Activated CD8-positive, alpha-beta memory T cell treated with anti-CD3 and anti-CD28 coated beads, Interleukin-2, amount 10 ng/mL, durations not matched to agents 7 days and 5 days (primary cell): ENCODE results near the gene PRKAR1B. TPM values are rescaled to one million over a fixed set of nuclear protein-coding genes. Genes with fewer than 3 reads are reported as not detected.
"Not testable (repeated sequence)": the region's sequence is repeated elsewhere in the genome, so short reads cannot be mapped to it uniquely, and the experiment has no call there.

ENCODE experiments used
- ATAC-seq: fragments of 150-1000 bp; cut with Tn5 transposase; one replicate; pipeline ENCODE4 v1.10.0; 2021; ENCODE audit warnings: moderate library complexity
- CTCF ChIA-PET: fragments of 350-600 bp; sonication (Branson Sonifier 250); formaldehyde crosslinking; loops from one replicate; lab custom pipeline; 2021; ENCODE audit warnings: antibody characterized with exemption; lab: Charles Lee
- DNase-seq: peaks from one replicate; pipeline ENCODE4 v3.0.0-alpha.2; 2020
- H3K27ac Mint-ChIP-seq: one replicate; pipeline ENCODE4 v1.8.0; 2021; ENCODE audit warnings: mild to moderate bottlenecking, mixed read lengths
- H3K27me3 Mint-ChIP-seq: one replicate; pipeline ENCODE4 v1.8.0; 2021; ENCODE audit warnings: mixed read lengths
- H3K36me3 Mint-ChIP-seq: one replicate; pipeline ENCODE4 v1.8.0; 2021; ENCODE audit warnings: mild to moderate bottlenecking, mixed read lengths
- H3K4me1 Mint-ChIP-seq: one replicate; pipeline ENCODE4 v1.8.0; 2021; ENCODE audit warnings: mixed read lengths
- H3K4me3 Mint-ChIP-seq: one replicate; pipeline ENCODE4 v1.8.0; 2021; ENCODE audit warnings: mild to moderate bottlenecking, moderate library complexity, mixed read lengths
- H3K9me3 Mint-ChIP-seq: one replicate; pipeline ENCODE4 v1.8.0; 2022; ENCODE audit warnings: low read depth, mixed read lengths
- total RNA-seq, 2 experiments: library from RNA; stranded (reverse); gene quantifications; one replicate each; pipeline ENCODE4 v1.2.3, GENCODE V29; 2021

The PRKAR1B gene
- total RNA-seq, 2 experiments from 2014 or later, result 22.6 to 25.0 TPM

DNA sequence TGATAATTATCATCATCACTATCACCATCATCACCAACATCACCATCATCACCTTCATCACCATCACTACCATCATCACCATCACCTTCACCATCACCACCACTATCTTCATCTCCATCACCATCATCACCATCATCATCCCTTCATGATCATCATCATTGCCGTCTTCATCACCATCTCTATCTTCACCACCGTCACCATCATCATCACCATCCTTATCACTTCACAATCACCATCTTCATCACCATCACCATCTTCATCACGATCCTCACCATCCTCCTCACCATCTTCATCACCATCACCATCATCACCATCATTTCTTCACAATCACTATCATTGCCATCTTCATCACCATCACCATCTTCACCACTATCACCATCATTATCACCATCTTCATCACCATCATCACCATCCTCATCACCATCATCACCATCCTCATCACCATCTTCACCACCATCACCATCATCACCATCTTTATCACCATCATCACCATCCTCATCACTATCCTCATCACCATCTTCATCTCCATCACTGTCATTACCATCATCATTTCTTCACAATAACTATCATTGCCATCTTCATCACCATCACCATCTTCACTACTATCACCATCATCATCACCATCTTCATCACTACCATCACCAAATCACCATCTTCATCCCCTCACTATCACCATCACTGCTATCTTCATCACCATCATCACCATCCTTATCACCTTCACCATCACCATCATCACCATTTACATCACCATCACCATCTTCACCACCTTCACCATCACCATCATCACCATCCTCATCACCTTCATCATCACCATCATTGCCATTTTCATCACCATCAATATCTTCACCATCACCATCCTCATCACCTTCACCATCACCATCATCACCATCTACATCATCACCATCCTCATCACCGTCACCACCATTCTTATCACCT lies 73.0 kb downstream of the PRKAR1B start:
- no peaks in the 10 kb centered on the region for H3K27me3 Mint-ChIP-seq
- H3K27ac Mint-ChIP-seq, result no peak overlapping the region
- peaks cover 2% of the 10 kb centered on the region for H3K36me3 Mint-ChIP-seq
- CTCF ChIA-PET, result no interaction called here
- no peak overlapping the region for H3K4me3 Mint-ChIP-seq
- H3K4me1 Mint-ChIP-seq, result no peaks in the 10 kb centered on the region
- ATAC-seq (no peak), DNase-seq (no peak)
- peaks cover 2% of the 10 kb centered on the region for H3K9me3 Mint-ChIP-seq

DNA sequence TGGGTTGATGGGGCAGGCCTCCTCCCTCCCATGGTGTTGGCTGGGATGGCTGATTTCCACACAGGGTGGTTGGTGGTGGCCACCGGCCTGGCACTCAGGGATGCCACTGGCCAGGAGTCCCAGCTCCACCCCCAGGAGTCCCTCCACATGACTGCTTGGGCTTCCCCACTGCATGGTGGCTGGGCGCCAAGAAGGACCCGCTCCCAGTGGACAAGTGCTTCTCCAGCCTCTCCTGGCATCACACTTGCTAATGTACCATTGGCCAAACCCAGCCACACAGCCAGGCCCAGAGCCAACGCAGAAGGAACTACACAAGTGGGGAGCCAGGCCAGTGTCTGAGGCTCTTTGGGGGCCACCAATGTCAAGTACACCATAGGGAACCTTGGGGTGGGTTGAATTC lies 74.2 kb downstream of the PRKAR1B start:
- Mint-ChIP-seq H3K27ac (no peak overlapping the region), H3K4me1 (no peaks in the 10 kb centered on the region), H3K9me3 (no peaks in the 10 kb centered on the region), H3K27me3 (no peaks in the 10 kb centered on the region), H3K4me3 (no peak overlapping the region), H3K36me3 (no peaks in the 10 kb centered on the region)
- ATAC-seq (no peak), DNase-seq (no peak)
- CTCF ChIA-PET, result no interaction called here

DNA sequence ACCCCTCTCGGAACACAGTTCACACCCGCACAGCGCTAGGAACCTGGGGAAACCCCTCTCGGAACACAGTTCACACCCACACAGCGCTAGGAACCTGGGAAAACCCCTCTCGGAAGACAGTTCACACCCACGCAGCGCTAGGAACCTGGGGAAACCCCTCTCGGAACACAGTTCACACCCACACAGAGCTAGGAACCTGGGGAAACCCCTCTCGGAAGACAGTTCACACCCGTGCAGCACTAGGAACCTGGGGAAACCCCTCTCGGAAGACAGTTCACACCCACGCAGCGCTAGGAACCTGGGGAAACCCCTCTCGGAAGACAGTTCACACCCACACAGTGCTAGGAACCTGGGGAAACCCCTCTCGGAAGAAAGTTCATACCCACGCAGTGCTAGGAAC lies 74.9 kb downstream of the PRKAR1B start:
- DNase-seq, CTCF ChIA-PET, H3K27ac Mint-ChIP-seq: not testable (repeated sequence)

DNA sequence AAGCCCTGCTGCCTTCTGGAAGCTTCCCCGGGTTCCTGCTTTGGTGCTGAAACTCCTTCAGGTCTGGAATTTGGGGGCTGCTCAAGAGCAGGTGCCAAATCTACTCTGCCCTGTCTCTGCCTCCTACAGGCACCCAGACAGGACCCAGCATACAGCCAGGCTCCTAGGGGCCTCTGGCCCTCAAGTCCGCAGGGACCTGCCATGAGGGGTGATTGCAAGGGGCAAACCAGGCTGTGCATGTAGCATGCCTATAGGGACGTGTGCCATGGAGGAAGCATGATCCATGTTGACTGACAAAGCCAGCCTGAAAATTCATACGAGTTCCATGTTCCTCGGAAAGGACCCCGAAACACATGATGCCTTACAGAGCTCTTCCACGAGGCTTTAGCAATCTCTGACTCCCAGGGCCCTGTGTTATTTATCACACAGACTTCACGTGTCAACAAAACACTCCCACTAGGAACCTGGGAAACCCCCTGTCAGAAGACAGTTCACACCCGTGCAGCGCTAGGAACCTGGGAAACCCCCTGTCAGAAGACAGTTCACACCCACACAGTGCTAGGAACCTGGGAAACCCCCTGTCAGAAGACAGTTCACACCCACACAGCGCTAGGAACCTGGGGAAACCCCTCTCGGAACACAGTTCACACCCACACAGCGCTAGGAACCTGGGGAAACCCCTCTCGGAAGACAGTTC lies 75.9 kb downstream of the PRKAR1B start:
- H3K27me3 Mint-ChIP-seq, result no peaks in the 10 kb centered on the region
- H3K9me3 Mint-ChIP-seq, result no peaks in the 10 kb centered on the region
- H3K36me3 Mint-ChIP-seq, result no peaks in the 10 kb centered on the region
- H3K4me3 Mint-ChIP-seq, result no peak overlapping the region
- ATAC-seq, result no peak
- H3K4me1 Mint-ChIP-seq, result no peaks in the 10 kb centered on the region
- no peak for DNase-seq
- CTCF ChIA-PET, result no interaction called here
- no peak overlapping the region for H3K27ac Mint-ChIP-seq

More for the DNA sequence above, 74.9 kb downstream of the PRKAR1B start:
- not testable (repeated sequence) for H3K4me1 Mint-ChIP-seq, H3K4me3 Mint-ChIP-seq, H3K9me3 Mint-ChIP-seq, ATAC-seq, H3K27me3 Mint-ChIP-seq, H3K36me3 Mint-ChIP-seq

DNA sequence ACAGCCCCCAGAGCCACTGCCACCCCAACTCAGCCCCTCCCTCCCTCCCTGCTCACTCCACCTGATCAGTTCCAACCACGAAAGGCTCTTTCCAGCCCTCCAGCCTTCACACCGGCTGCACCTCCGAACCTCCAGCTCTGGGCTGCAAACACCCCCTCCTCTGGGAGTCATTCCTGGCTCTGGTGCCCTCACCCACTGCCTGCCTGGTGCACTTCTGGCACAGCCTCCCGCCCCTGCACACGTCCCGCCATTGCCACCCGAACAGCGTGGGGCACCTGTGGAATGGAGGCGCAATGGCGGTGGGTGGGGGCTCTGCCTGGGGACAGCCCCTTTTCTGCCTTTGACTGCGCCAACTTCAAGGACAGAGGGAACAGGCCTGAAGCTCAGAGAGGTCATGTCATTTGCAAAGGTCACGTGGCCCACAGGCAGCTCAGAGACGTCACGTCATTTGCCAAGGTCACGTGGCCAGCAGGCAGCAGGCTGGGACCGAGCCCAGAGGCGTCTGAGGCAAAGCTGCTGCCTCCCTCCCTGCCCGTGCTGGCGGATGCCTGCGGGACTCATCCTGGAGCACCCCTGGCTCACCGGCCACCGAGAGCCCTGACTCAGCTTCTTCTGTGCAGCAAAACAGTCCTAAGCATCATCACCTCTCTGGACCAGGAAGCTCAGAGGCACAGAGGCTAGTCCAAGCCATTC lies 76.6 kb downstream of the PRKAR1B start:
- Mint-ChIP-seq H3K27me3 (no peaks in the 10 kb centered on the region), H3K4me1 (no peaks in the 10 kb centered on the region), H3K4me3 (no peak overlapping the region), H3K27ac (no peak overlapping the region), H3K36me3 (no peaks in the 10 kb centered on the region), H3K9me3 (no peaks in the 10 kb centered on the region)
- no peak for ATAC-seq
- DNase-seq, result no peak
- CTCF ChIA-PET, result no interaction called here

DNA sequence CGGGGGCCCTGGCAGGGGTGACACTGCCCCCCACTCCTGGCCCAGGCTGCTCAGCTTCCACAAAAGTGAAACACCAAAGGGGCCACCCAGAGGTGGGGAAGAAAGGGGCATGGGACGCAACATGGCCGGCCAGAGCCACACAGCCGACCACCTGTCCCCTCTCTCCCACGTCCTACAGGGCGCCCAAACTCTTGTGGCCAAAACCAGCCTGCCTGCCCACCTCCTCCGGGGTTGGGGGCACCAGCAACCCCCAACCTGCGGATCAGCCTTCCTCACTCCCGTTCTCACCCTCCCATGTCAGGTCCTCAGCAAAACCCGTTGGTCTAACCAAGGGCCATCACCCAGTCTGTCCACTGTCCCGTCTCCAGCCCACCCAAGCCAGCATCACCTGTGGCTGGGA lies 80.1 kb downstream of the PRKAR1B start:
- Mint-ChIP-seq H3K4me3 (no peak overlapping the region), H3K4me1 (no peaks in the 10 kb centered on the region), H3K36me3 (peaks cover 7% of the 10 kb centered on the region), H3K27ac (no peak overlapping the region), H3K27me3 (no peaks in the 10 kb centered on the region), H3K9me3 (peaks cover 3% of the 10 kb centered on the region)
- ATAC-seq, result no peak
- no peak for DNase-seq
- CTCF ChIA-PET, result no interaction called here

DNA sequence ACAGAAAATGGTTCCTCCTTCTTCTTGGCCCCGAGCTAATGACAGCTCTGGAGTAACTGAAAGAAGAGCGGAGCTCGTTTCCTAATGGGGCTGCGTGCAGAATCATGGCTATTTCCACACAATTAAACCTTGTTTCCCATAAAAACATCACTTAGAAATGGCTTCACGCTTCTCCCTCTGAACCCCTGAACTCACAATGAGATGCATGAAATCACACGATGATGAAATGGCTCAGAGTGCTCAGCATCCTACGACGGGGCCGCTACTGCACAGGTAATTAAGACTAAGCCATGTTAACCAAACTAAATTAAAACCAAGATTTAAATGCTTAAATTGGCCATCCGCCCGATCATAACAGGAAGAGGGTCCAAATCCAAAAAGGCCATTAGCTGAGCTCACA lies 80.6 kb downstream of the PRKAR1B start:
- CTCF ChIA-PET, result no interaction called here
- no peaks in the 10 kb centered on the region for H3K27me3 Mint-ChIP-seq
- no peak overlapping the region for H3K4me3 Mint-ChIP-seq
- ATAC-seq (no peak), DNase-seq (no peak)
- no peak overlapping the region for H3K27ac Mint-ChIP-seq
- peaks cover 7% of the 10 kb centered on the region for H3K36me3 Mint-ChIP-seq
- H3K9me3 Mint-ChIP-seq, result peaks cover 3% of the 10 kb centered on the region
- no peaks in the 10 kb centered on the region for H3K4me1 Mint-ChIP-seq

DNA sequence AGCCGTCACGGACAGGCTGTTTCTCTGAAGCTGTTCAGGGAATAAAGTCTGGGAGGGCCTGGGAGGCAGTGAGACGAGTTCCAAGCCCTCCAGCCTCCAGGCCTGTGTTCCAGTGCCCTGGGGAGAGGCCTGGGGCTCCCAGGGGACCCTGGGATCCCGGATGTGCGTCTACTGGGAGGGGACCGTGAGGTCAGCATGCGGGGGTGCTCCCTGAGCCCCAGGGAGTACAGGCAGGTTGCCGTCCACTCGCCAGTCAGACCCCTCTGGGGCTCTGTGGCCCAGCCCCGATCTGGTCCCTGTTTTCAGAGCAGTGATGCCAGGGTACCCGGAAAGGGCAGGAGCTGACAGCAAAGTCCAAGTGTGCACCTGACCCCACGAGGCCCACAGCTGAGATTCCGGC lies 81.5 kb downstream of the PRKAR1B start:
- H3K9me3 Mint-ChIP-seq, result peaks cover 3% of the 10 kb centered on the region
- peaks cover 7% of the 10 kb centered on the region for H3K36me3 Mint-ChIP-seq
- H3K27me3 Mint-ChIP-seq, result no peaks in the 10 kb centered on the region
- H3K4me1 Mint-ChIP-seq, result peaks cover 3% of the 10 kb centered on the region
- no peak for ATAC-seq
- no peak overlapping the region for H3K27ac Mint-ChIP-seq
- no peak for DNase-seq
- no peak overlapping the region for H3K4me3 Mint-ChIP-seq
- CTCF ChIA-PET, result no interaction called here

DNA sequence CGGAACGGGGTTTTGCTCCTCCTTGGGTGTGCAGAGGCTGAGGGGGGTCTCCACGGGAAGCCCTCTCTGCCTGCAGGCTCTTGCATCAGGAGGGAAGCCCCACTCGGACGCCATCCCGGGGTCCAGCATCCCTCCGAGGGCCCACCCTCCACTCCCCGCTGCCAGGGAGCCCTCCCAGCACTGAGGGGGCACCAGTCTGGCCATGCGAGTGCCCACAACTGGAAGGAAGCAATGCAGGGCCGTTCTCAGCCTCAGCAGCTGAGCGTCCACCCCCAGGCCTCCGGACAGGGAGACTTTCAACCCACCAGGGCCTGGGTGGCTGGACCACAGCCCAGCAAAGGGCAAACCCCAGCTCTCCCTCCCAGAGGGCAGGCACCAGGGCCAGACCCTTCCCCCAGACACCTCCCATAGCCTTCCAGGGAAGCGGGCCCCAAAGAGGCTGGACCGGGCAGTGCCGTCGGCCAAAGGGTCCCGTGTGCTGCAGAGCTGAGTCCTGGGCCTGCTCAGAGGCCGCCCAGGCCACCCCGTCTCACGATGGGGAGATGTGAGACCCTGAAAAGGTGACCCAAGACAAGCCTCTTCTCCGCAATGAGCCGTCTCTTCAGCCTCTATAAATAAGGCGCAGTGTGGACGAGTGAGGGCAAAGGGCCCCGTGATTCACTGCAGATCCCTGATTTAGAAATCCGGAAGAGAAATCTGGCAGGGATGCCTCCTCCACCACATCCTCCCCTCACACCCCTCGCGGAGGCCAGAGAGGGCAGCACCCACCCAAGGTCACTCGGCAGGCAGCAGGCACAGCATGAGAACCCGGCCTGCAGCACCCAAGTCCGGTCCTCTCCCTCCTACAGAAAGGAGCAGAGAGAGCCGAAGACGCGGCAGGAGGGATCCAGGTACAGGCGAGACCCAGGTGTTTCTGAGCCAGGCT lies 82.4 kb downstream of the PRKAR1B start:
- CTCF ChIA-PET, result no interaction called here
- DNase-seq (no peak), ATAC-seq (no peak)
- no peaks in the 10 kb centered on the region for H3K27me3 Mint-ChIP-seq
- H3K4me1 Mint-ChIP-seq, result peaks cover 7% of the 10 kb centered on the region
- peaks cover 3% of the 10 kb centered on the region for H3K9me3 Mint-ChIP-seq
- no peak overlapping the region for H3K27ac Mint-ChIP-seq
- H3K36me3 Mint-ChIP-seq, result peaks cover 9% of the 10 kb centered on the region
- H3K4me3 Mint-ChIP-seq, result no peak overlapping the region

DNA sequence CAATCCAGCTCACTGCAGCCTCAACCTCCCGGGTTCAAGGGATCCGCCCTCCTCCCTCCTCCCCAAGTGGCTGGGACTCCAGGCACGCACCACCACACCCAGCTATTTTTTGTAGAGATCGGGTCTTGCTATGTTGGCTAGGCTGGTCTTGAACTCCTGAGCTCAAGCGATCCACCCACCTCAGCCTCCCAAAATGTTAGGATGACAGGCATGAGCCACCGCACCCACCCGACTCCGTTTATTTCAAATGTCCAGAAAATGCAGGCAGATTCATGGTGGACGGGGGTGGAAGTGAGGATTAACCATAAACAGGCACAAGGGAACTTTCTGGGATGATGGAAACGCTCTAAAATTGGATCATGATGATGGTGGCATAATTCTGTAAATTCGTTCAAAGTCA lies 85.1 kb downstream of the PRKAR1B start:
- DNase-seq, result no peak
- no peaks in the 10 kb centered on the region for H3K27me3 Mint-ChIP-seq

DNA sequence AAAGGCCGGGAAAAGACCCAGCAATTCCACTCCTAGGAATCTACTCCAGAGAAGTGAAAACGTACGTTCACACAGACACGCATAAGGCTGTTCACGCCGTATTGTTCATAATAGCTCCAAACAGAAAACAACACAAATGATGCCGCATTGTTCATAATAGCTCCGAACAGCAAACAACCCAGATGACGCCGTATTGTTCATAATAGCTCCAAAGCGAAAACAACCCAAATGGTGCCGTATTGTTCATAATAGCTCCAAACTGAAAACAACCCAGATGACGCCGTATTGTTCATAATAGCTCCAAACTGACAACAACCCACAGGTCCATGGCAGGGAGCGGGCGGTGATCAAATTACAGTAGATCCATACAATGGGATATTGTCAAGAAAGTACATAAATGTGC lies 85.8 kb downstream of the PRKAR1B start:
- no peak for DNase-seq
- CTCF ChIA-PET, result interaction anchor here (0.5 kb wide), 1 partner anchor 333 kb away, joined by 3 read pairs; no protein-coding TSS in a partner anchor
- ATAC-seq, result no peak
- Mint-ChIP-seq H3K4me1 (peaks cover 9% of the 10 kb centered on the region), H3K27me3 (no peaks in the 10 kb centered on the region), H3K9me3 (peaks cover 3% of the 10 kb centered on the region), H3K4me3 (no peak overlapping the region), H3K27ac (no peak overlapping the region), H3K36me3 (peaks cover 9% of the 10 kb centered on the region)

More for the DNA sequence above, 85.1 kb downstream of the PRKAR1B start:
- CTCF ChIA-PET, result no interaction called here
- peaks cover 9% of the 10 kb centered on the region for H3K36me3 Mint-ChIP-seq
- ATAC-seq, result no peak
- peaks cover 3% of the 10 kb centered on the region for H3K9me3 Mint-ChIP-seq
- peaks cover 9% of the 10 kb centered on the region for H3K4me1 Mint-ChIP-seq
- H3K27ac Mint-ChIP-seq, result no peak overlapping the region
- no peak overlapping the region for H3K4me3 Mint-ChIP-seq

DNA sequence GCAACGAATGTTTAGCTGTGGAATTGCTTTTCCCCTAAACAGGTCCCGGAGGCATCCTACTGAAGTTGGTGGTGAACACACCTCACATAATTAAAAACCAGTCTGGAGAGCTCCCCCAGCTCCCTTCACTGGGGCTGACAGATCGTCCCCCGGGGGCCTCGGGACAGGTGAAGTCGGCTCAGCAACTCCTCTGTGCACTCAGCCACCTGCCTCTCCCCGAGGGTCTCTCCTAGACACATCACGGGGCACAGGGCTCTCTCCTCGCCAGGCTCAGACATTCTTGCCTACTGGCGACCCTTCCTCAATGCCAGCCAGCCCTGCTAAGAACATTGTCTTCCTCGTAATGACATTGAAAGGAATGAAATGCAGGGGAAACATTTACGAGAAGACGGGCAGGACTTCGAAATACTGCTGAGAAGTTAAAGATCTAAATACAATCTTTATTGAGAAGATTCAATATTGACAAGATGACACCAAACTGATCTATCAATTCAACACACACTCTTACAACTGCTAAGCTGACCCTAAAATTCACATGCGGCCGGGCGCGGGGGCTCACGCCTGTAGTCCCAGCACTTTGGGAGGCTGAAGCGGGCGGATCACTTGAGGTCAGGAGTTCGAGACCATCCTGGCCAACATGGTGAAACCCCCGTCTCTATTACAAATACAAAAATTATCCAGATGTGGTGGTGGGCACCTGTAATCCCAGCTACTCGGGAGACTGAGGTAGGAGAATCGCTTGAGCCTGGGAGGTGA lies 88.6 kb downstream of the PRKAR1B start:
- CTCF ChIA-PET, result interaction anchor here (1.1 kb wide), 1 partner anchor 305 kb away, joined by 3 read pairs; no protein-coding TSS in a partner anchor
- Mint-ChIP-seq H3K27me3 (no peaks in the 10 kb centered on the region), H3K4me1 (peaks cover 9% of the 10 kb centered on the region), H3K4me3 (no peak overlapping the region), H3K36me3 (peaks cover 9% of the 10 kb centered on the region), H3K9me3 (peaks cover 3% of the 10 kb centered on the region), H3K27ac (no peak overlapping the region)
- DNase-seq, result no peak
- no peak for ATAC-seq
